ENCODE results near the gene LRRC75B. TPM values are rescaled to one million over a fixed set of nuclear protein-coding genes. Genes with fewer than 3 reads are reported as not detected.

Gene LRRC75B
- total and polyA plus RNA-seq, 2 of the 13 experiments (the other 11 are each of a cell fraction or from before 2014, with no cell fraction given): 11.8 to 34.8 TPM

DNA sequence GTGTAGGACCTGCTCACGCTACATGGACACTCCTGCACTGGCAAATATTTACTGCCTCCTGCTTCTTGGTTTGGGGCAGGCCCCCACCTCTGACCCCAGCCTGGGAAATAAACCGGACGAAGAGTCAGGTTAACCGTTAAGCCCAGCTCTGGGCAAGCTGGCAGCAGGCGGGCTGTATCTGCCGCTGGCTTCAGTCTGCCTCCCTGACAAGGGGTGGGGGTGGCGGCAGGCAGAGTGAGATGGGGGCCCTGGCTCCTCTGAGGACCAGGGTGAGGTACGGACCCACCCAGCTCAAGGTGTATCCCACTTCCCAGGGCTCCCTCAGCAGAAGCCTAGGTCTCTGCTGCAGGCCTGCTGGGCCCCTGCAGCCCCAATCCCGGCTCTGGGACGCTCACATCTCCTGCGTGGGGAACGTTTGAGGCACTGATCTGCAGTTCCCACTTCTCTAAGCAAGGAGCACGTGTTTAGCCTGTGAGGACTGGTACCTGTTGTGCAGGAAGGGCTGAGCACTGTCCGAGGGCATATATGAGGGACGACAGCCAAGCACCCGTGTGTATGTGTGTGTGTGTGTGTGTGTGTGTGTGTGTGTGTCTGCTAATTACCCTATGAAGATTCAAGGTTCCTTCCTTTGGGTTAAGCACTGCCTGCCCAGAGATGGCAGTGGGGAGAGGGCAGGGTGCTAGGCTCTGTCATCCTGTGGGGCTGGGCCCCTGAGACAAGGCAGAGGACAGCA lies 1.1 kb upstream of the LRRC75B start (continued):
- TF ChIP-seq SMAD3 (CRISPR knock-in tag; IDR thresholded peaks at IDR 0.05) (peak; percentile 53; the same call in 1 of the 2 replicates), TARDBP (CRISPR knock-in tag; IDR thresholded peaks at IDR 0.05) (no peak), TAF15 (IDR thresholded peaks at IDR 0.05; ENCODE audit: low read depth, low read length, poor library complexity, severe bottlenecking) (no peak), SALL2 (CRISPR knock-in tag; IDR thresholded peaks at IDR 0.05) (no peak), JUND (CRISPR knock-in tag; IDR thresholded peaks at IDR 0.05) (no peak), FOXC1 (CRISPR knock-in tag; IDR thresholded peaks at IDR 0.05; ENCODE audit: borderline replicate concordance) (peak; percentile 67; the same call in 1 of the 2 replicates), CBX5 (CRISPR knock-in tag; IDR thresholded peaks at IDR 0.05; ENCODE audit: borderline replicate concordance) (peak; percentile 22; the same call in 1 of the 2 replicates)
- TF ChIP-seq, protein P1, sequence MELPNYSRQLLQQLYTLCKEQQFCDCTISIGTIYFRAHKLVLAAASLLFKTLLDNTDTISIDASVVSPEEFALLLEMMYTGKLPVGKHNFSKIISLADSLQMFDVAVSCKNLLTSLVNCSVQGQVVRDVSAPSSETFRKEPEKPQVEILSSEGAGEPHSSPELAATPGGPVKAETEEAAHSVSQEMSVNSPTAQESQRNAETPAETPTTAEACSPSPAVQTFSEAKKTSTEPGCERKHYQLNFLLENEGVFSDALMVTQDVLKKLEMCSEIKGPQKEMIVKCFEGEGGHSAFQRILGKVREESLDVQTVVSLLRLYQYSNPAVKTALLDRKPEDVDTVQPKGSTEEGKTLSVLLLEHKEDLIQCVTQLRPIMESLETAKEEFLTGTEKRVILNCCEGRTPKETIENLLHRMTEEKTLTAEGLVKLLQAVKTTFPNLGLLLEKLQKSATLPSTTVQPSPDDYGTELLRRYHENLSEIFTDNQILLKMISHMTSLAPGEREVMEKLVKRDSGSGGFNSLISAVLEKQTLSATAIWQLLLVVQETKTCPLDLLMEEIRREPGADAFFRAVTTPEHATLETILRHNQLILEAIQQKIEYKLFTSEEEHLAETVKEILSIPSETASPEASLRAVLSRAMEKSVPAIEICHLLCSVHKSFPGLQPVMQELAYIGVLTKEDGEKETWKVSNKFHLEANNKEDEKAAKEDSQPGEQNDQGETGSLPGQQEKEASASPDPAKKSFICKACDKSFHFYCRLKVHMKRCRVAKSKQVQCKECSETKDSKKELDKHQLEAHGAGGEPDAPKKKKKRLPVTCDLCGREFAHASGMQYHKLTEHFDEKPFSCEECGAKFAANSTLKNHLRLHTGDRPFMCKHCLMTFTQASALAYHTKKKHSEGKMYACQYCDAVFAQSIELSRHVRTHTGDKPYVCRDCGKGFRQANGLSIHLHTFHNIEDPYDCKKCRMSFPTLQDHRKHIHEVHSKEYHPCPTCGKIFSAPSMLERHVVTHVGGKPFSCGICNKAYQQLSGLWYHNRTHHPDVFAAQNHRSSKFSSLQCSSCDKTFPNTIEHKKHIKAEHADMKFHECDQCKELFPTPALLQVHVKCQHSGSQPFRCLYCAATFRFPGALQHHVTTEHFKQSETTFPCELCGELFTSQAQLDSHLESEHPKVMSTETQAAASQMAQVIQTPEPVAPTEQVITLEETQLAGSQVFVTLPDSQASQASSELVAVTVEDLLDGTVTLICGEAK (IDR thresholded peaks at IDR 0.05): no peak
- TF ChIP-seq, protein P1 (CRISPR knock-in tag; IDR thresholded peaks at IDR 0.05): no peak
- TF ChIP-seq, protein P2, sequence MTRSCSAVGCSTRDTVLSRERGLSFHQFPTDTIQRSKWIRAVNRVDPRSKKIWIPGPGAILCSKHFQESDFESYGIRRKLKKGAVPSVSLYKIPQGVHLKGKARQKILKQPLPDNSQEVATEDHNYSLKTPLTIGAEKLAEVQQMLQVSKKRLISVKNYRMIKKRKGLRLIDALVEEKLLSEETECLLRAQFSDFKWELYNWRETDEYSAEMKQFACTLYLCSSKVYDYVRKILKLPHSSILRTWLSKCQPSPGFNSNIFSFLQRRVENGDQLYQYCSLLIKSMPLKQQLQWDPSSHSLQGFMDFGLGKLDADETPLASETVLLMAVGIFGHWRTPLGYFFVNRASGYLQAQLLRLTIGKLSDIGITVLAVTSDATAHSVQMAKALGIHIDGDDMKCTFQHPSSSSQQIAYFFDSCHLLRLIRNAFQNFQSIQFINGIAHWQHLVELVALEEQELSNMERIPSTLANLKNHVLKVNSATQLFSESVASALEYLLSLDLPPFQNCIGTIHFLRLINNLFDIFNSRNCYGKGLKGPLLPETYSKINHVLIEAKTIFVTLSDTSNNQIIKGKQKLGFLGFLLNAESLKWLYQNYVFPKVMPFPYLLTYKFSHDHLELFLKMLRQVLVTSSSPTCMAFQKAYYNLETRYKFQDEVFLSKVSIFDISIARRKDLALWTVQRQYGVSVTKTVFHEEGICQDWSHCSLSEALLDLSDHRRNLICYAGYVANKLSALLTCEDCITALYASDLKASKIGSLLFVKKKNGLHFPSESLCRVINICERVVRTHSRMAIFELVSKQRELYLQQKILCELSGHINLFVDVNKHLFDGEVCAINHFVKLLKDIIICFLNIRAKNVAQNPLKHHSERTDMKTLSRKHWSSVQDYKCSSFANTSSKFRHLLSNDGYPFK (CRISPR knock-in tag; IDR thresholded peaks at IDR 0.05; ENCODE audit: borderline replicate concordance): no peak
- TF ChIP-seq, protein P3, sequence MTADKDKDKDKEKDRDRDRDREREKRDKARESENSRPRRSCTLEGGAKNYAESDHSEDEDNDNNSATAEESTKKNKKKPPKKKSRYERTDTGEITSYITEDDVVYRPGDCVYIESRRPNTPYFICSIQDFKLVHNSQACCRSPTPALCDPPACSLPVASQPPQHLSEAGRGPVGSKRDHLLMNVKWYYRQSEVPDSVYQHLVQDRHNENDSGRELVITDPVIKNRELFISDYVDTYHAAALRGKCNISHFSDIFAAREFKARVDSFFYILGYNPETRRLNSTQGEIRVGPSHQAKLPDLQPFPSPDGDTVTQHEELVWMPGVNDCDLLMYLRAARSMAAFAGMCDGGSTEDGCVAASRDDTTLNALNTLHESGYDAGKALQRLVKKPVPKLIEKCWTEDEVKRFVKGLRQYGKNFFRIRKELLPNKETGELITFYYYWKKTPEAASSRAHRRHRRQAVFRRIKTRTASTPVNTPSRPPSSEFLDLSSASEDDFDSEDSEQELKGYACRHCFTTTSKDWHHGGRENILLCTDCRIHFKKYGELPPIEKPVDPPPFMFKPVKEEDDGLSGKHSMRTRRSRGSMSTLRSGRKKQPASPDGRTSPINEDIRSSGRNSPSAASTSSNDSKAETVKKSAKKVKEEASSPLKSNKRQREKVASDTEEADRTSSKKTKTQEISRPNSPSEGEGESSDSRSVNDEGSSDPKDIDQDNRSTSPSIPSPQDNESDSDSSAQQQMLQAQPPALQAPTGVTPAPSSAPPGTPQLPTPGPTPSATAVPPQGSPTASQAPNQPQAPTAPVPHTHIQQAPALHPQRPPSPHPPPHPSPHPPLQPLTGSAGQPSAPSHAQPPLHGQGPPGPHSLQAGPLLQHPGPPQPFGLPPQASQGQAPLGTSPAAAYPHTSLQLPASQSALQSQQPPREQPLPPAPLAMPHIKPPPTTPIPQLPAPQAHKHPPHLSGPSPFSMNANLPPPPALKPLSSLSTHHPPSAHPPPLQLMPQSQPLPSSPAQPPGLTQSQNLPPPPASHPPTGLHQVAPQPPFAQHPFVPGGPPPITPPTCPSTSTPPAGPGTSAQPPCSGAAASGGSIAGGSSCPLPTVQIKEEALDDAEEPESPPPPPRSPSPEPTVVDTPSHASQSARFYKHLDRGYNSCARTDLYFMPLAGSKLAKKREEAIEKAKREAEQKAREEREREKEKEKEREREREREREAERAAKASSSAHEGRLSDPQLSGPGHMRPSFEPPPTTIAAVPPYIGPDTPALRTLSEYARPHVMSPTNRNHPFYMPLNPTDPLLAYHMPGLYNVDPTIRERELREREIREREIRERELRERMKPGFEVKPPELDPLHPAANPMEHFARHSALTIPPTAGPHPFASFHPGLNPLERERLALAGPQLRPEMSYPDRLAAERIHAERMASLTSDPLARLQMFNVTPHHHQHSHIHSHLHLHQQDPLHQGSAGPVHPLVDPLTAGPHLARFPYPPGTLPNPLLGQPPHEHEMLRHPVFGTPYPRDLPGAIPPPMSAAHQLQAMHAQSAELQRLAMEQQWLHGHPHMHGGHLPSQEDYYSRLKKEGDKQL (CRISPR knock-in tag; IDR thresholded peaks at IDR 0.05; ENCODE audit: low read depth): no peak

All from HepG2 (cell line).